Erythroblast (primary cell): ENCODE measurements around the gene PHLPP2.

Experiments
- GATA1 ChIP-seq: IDR thresholded peaks from 2 replicates; pipeline ENCODE4 v1.6.1; 2011; ENCODE audit warnings: low read depth, mild to moderate bottlenecking, control low read depth, low read length, moderate library complexity
- POLR2A ChIP-seq: IDR thresholded peaks from 2 replicates; pipeline ENCODE4 v1.6.1; 2011; ENCODE audit warnings: mild to moderate bottlenecking, low read length

- TF ChIP-seq POLR2A, result no peak
- no peak for TF ChIP-seq GATA1
Measured at GRCh38 chr16:71610936-71611871, 113.3 kb downstream of the PHLPP2 start.
